ENCODE measurements around the gene MCOLN2. TPM values are rescaled to one million over a fixed set of nuclear protein-coding genes. Genes with fewer than 3 reads are reported as not detected.

The MCOLN2 gene
- total RNA-seq, 2 donors from 2014 or later, result 15.4 to 21.6 TPM

DNA sequence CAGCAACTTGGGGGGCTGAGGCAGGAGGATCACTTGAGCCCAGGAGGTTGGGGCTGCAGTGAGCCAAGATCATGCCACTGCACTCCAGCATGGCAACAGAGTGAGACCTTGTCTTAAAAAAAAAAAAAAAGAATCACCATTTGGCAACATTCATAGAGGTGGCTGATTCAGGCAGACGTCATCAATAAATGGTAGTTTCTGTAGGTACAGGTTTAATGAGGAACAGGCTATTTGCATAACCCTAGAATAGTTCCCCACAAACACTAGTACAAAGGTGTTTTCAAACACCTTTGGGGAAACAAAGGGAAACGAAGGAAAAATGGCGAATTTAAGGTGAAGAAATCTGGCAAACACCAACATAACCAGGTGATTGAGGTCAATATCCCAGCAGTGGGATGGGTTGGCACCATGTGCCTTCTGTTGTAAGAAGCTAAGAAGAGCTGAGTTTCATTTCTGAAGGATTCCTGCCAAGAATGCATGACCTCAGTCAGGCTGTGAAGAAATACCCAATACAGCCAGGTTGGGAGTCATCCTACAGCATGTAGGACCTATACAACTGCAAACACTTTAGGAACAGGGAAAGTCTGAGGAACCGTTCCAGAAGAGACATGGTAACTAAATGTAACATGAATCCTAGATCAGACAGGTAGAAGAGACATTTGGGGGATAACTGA lies 109.5 kb downstream of the MCOLN2 start:
- Histone ChIP-seq H3K4me3 (no peak overlapping the region), H3K36me3 (no peaks in the 10 kb centered on the region), H3K9me3 (no peaks in the 10 kb centered on the region), H3K27me3 (no peaks in the 10 kb centered on the region), H3K4me1 (no peaks in the 10 kb centered on the region), H3K27ac (no peak overlapping the region), H3K9ac (ENCODE audit: low read depth in 2 of 2, low read length in 2 of 2) (no peak overlapping the region)
- no peak for DNase-seq
- TF ChIP-seq, protein P1, sequence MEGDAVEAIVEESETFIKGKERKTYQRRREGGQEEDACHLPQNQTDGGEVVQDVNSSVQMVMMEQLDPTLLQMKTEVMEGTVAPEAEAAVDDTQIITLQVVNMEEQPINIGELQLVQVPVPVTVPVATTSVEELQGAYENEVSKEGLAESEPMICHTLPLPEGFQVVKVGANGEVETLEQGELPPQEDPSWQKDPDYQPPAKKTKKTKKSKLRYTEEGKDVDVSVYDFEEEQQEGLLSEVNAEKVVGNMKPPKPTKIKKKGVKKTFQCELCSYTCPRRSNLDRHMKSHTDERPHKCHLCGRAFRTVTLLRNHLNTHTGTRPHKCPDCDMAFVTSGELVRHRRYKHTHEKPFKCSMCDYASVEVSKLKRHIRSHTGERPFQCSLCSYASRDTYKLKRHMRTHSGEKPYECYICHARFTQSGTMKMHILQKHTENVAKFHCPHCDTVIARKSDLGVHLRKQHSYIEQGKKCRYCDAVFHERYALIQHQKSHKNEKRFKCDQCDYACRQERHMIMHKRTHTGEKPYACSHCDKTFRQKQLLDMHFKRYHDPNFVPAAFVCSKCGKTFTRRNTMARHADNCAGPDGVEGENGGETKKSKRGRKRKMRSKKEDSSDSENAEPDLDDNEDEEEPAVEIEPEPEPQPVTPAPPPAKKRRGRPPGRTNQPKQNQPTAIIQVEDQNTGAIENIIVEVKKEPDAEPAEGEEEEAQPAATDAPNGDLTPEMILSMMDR (IDR thresholded peaks at IDR 0.05), result no peak
- intact Hi-C loops (cut with DNase I), result no loop called here

GRCh38 chr1:84885469-84885868 lies 111.4 kb downstream of the MCOLN2 start:
- no peak overlapping the region for H3K9ac ChIP-seq (ENCODE audit: low read depth in 2 of 2, low read length in 2 of 2)
- no peaks in the 10 kb centered on the region for H3K9me3 ChIP-seq
- TF ChIP-seq, protein P1 (IDR thresholded peaks at IDR 0.05), result no peak
- no peak overlapping the region for H3K27ac ChIP-seq
- no peaks in the 10 kb centered on the region for H3K4me1 ChIP-seq
- intact Hi-C loops (cut with DNase I), result no loop called here
- DNase-seq, result peak; percentile 8
- H3K27me3 ChIP-seq, result no peaks in the 10 kb centered on the region
- no peak overlapping the region for H3K4me3 ChIP-seq
- H3K36me3 ChIP-seq, result no peaks in the 10 kb centered on the region

GRCh38 chr1:84884671-84885389 lies 112.1 kb downstream of the MCOLN2 start:
- DNase-seq, result peak; percentile 5
- TF ChIP-seq, protein P1 (IDR thresholded peaks at IDR 0.05), result no peak
- Histone ChIP-seq H3K9me3 (no peaks in the 10 kb centered on the region), H3K9ac (ENCODE audit: low read depth in 2 of 2, low read length in 2 of 2) (no peak overlapping the region), H3K4me3 (no peak overlapping the region), H3K4me1 (no peaks in the 10 kb centered on the region), H3K27ac (no peak overlapping the region), H3K36me3 (no peaks in the 10 kb centered on the region), H3K27me3 (no peaks in the 10 kb centered on the region)
- intact Hi-C loops (cut with DNase I), result no loop called here

DNA sequence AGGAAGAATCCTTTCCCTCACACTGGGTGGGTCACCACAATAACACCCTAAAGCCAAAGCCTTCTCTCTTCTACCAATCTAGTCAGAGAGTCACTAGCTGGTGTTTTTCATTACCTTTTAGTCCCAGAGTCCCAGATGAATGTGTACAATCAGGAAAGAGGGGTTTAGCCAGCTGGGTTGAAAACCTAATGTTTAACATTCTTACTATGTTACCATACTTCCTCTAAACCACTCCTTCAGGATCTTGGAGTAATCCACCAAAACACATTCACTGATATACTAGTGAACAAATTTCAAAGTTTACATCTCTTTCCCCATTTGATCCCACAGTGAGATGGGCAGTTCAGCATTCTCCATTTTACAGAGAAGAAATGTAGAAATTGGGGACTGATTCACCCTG lies 113.6 kb downstream of the MCOLN2 start:
- H3K27me3 ChIP-seq, result no peaks in the 10 kb centered on the region
- H3K9ac ChIP-seq (ENCODE audit: low read depth in 2 of 2, low read length in 2 of 2), result no peak overlapping the region
- no peaks in the 10 kb centered on the region for H3K36me3 ChIP-seq
- no peak for DNase-seq
- no peaks in the 10 kb centered on the region for H3K4me1 ChIP-seq
- TF ChIP-seq, protein P1 (IDR thresholded peaks at IDR 0.05), result no peak
- no peaks in the 10 kb centered on the region for H3K9me3 ChIP-seq
- intact Hi-C loops (cut with DNase I), result no loop called here
- no peak overlapping the region for H3K4me3 ChIP-seq
- H3K27ac ChIP-seq, result no peak overlapping the region

DNA sequence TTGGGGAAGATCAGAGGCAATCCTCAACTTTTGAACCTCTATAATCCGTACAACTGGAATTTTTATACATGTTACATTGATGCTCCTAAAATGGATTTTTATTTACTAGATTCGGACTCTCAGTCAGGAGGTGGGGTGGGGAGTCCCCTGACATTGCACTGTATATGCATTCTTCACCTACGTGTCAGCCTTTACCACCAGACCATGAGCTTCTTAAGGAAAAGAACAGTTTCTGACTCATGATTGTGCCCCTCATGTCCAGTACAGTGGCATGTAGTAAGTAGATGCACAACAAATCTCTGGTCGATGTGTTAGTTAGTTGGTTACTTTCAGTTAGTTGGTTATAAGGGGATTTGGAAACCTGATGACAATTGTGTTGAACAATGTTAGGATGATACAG lies 119.3 kb downstream of the MCOLN2 start:
- no peak for DNase-seq
- Histone ChIP-seq H3K27ac (no peak overlapping the region), H3K4me1 (no peaks in the 10 kb centered on the region), H3K36me3 (no peaks in the 10 kb centered on the region), H3K9ac (ENCODE audit: low read depth in 2 of 2, low read length in 2 of 2) (no peak overlapping the region), H3K27me3 (no peaks in the 10 kb centered on the region), H3K4me3 (no peak overlapping the region), H3K9me3 (no peaks in the 10 kb centered on the region)
- intact Hi-C loops (cut with DNase I), result no loop called here
- TF ChIP-seq, protein P1 (IDR thresholded peaks at IDR 0.05), result no peak
